Measurements from ENCODE around the gene TBC1D30. TPM values are rescaled to one million over a fixed set of nuclear protein-coding genes. Genes with fewer than 3 reads are reported as not detected.
A peak's percentile ranks its signal among the peaks of the same experiment; 100 is the strongest.
"Not testable (repeated sequence)": the region's sequence is repeated elsewhere in the genome, so short reads cannot be mapped to it uniquely, and the experiment has no call there.

TBC1D30 gene
- total RNA-seq, 1 experiment from 2014 or later: 4.3 TPM

GRCh38 chr12:64794305-64794704 is 30.1 kb upstream of the TBC1D30 start:
- no peaks in the 10 kb centered on the region for H3K27me3 ChIP-seq
- DNase-seq: no peak
- no peak overlapping the region for H3K4me3 ChIP-seq
- no peak overlapping the region for H3K27ac ChIP-seq
- no peaks in the 10 kb centered on the region for H3K4me1 ChIP-seq
- no peaks in the 10 kb centered on the region for H3K9me3 ChIP-seq (replicated peaks)
- H3K36me3 ChIP-seq: no peaks in the 10 kb centered on the region

- DNase-seq: peak; percentile 73 to 88
- H3K4me1 ChIP-seq: no peaks in the 10 kb centered on the region
- H3K4me3 ChIP-seq: no peak overlapping the region
- H3K36me3 ChIP-seq: no peaks in the 10 kb centered on the region
- H3K27me3 ChIP-seq: no peaks in the 10 kb centered on the region
- no peak overlapping the region for H3K27ac ChIP-seq
- no peaks in the 10 kb centered on the region for H3K9me3 ChIP-seq (replicated peaks)
Observed at GRCh38 chr12:64796205-64796845, 28.1 kb upstream of the TBC1D30 start.

- no peak overlapping the region for H3K4me3 ChIP-seq
- H3K4me1 ChIP-seq: no peaks in the 10 kb centered on the region; the same call in 1 of the 2 replicates
- no peaks in the 10 kb centered on the region for H3K36me3 ChIP-seq
- DNase-seq: no peak
- H3K27ac ChIP-seq: no peak overlapping the region
- H3K9me3 ChIP-seq (replicated peaks): no peaks in the 10 kb centered on the region
- H3K27me3 ChIP-seq: no peaks in the 10 kb centered on the region
Observed at GRCh38 chr12:64797156-64797555, 27.3 kb upstream of the TBC1D30 start.

GRCh38 chr12:64798165-64798564 is 26.3 kb upstream of the TBC1D30 start:
- DNase-seq: no peak
- no peak overlapping the region for H3K4me3 ChIP-seq
- H3K27ac ChIP-seq: no peak overlapping the region
- no peaks in the 10 kb centered on the region for H3K27me3 ChIP-seq
- H3K36me3 ChIP-seq: no peaks in the 10 kb centered on the region
- H3K4me1 ChIP-seq: no peaks in the 10 kb centered on the region; the same call in 1 of the 2 replicates
- H3K9me3 ChIP-seq (replicated peaks): no peaks in the 10 kb centered on the region

- DNase-seq: no peak
- Histone ChIP-seq H3K36me3 (no peaks in the 10 kb centered on the region), H3K4me1 (no peaks in the 10 kb centered on the region; the same call in 1 of the 2 replicates), H3K4me3 (no peak overlapping the region), H3K27ac (no peak overlapping the region), H3K9me3 (replicated peaks) (no peaks in the 10 kb centered on the region), H3K27me3 (no peaks in the 10 kb centered on the region)
Observed at GRCh38 chr12:64800640-64801039, 23.8 kb upstream of the TBC1D30 start.

- H3K27ac ChIP-seq: no peak overlapping the region
- H3K27me3 ChIP-seq: no peaks in the 10 kb centered on the region
- DNase-seq: peak in 1 of 2 experiments; percentile 19
- H3K4me1 ChIP-seq: no peaks in the 10 kb centered on the region; the same call in none of the 2 replicates
- H3K4me3 ChIP-seq: no peak overlapping the region
- H3K36me3 ChIP-seq: no peaks in the 10 kb centered on the region
- H3K9me3 ChIP-seq (replicated peaks): no peaks in the 10 kb centered on the region
Observed at GRCh38 chr12:64801381-64801780, 23.1 kb upstream of the TBC1D30 start.

- not testable (repeated sequence) for H3K9me3 ChIP-seq (replicated peaks); H3K4me1 ChIP-seq; H3K4me3 ChIP-seq; H3K27ac ChIP-seq; H3K27me3 ChIP-seq; H3K36me3 ChIP-seq
- DNase-seq: peak; percentile 38 to 83
Observed at GRCh38 chr12:64802180-64802775, 22.2 kb upstream of the TBC1D30 start.

GRCh38 chr12:64806173-64806572 is 18.3 kb upstream of the TBC1D30 start:
- no peaks in the 10 kb centered on the region for H3K27me3 ChIP-seq
- H3K4me1 ChIP-seq: no peaks in the 10 kb centered on the region; the same call in none of the 2 replicates
- H3K9me3 ChIP-seq (replicated peaks): no peaks in the 10 kb centered on the region
- DNase-seq: no peak
- no peak overlapping the region for H3K27ac ChIP-seq
- no peaks in the 10 kb centered on the region for H3K36me3 ChIP-seq
- H3K4me3 ChIP-seq: no peak overlapping the region

GRCh38 chr12:64806593-64807460 is 17.6 kb upstream of the TBC1D30 start:
- no peaks in the 10 kb centered on the region for H3K9me3 ChIP-seq (replicated peaks)
- no peak for DNase-seq
- H3K4me3 ChIP-seq: no peak overlapping the region
- H3K27ac ChIP-seq: no peak overlapping the region
- no peaks in the 10 kb centered on the region for H3K36me3 ChIP-seq
- no peaks in the 10 kb centered on the region for H3K27me3 ChIP-seq
- no peaks in the 10 kb centered on the region; the same call in none of the 2 replicates for H3K4me1 ChIP-seq

- H3K4me1 ChIP-seq: no peaks in the 10 kb centered on the region; the same call in 1 of the 2 replicates
- H3K27me3 ChIP-seq: no peaks in the 10 kb centered on the region
- H3K4me3 ChIP-seq: no peak overlapping the region
- no peak for DNase-seq
- H3K36me3 ChIP-seq: no peaks in the 10 kb centered on the region
- H3K9me3 ChIP-seq (replicated peaks): no peaks in the 10 kb centered on the region
- no peak overlapping the region for H3K27ac ChIP-seq
Observed at GRCh38 chr12:64808110-64808509, 16.3 kb upstream of the TBC1D30 start.

- Histone ChIP-seq H3K9me3 (replicated peaks) (no peaks in the 10 kb centered on the region), H3K4me3 (no peak overlapping the region), H3K27me3 (no peaks in the 10 kb centered on the region), H3K36me3 (no peaks in the 10 kb centered on the region), H3K27ac (no peak overlapping the region), H3K4me1 (no peaks in the 10 kb centered on the region; the same call in 1 of the 2 replicates)
- no peak for DNase-seq
Observed at GRCh38 chr12:64810831-64811230, 13.6 kb upstream of the TBC1D30 start.

- H3K36me3 ChIP-seq: no peaks in the 10 kb centered on the region
- no peak for DNase-seq
- H3K27me3 ChIP-seq: no peaks in the 10 kb centered on the region
- H3K4me1 ChIP-seq: peaks cover 2% of the 10 kb centered on the region; the same call in 1 of the 2 replicates
- H3K4me3 ChIP-seq: no peak overlapping the region
- no peak overlapping the region for H3K27ac ChIP-seq
- H3K9me3 ChIP-seq (replicated peaks): no peaks in the 10 kb centered on the region
Observed at GRCh38 chr12:64813723-64814122, 10.7 kb upstream of the TBC1D30 start.

- Histone ChIP-seq H3K9me3 (replicated peaks) (no peaks in the 10 kb centered on the region), H3K36me3 (no peaks in the 10 kb centered on the region), H3K27ac (no peak overlapping the region), H3K4me3 (no peak overlapping the region), H3K4me1 (peaks cover 3% of the 10 kb centered on the region; the same call in 1 of the 2 replicates), H3K27me3 (no peaks in the 10 kb centered on the region)
- DNase-seq: no peak
Observed at GRCh38 chr12:64814432-64814831, 10.0 kb upstream of the TBC1D30 start.

GRCh38 chr12:64819816-64820402 is 4.5 kb upstream of the TBC1D30 start:
- no peak overlapping the region for H3K4me3 ChIP-seq
- H3K9me3 ChIP-seq (replicated peaks): no peaks in the 10 kb centered on the region
- no peak for DNase-seq
- peaks cover 3% of the 10 kb centered on the region; the same call in 1 of the 2 replicates for H3K4me1 ChIP-seq
- H3K36me3 ChIP-seq: no peaks in the 10 kb centered on the region
- H3K27me3 ChIP-seq: no peaks in the 10 kb centered on the region
- no peak overlapping the region for H3K27ac ChIP-seq

- Histone ChIP-seq H3K4me3 (no peak overlapping the region), H3K9me3 (replicated peaks) (no peaks in the 10 kb centered on the region), H3K36me3 (no peaks in the 10 kb centered on the region), H3K27ac (no peak overlapping the region), H3K27me3 (no peaks in the 10 kb centered on the region), H3K4me1 (peaks cover 3% of the 10 kb centered on the region; the same call in 1 of the 2 replicates)
- no peak for DNase-seq
Observed at GRCh38 chr12:64820593-64820992, 3.9 kb upstream of the TBC1D30 start.
